OCI-LY7 (cell line): ENCODE measurements around the gene LFNG.

Source experiments
- EZH2phosphoT487 ChIP-seq: fragments of 200-600 bp; sonication (generic); IDR thresholded peaks from 2 replicates; pipeline ENCODE4 v1.6.1; 2018; ENCODE audit warnings: low read depth, borderline replicate concordance, mild to moderate bottlenecking, mixed run types, antibody characterized with exemption, low read length, moderate library complexity, mixed read lengths
- TF ChIP-seq, protein P1 (sequence below): fragments of 200-600 bp; sonication (generic); conservative IDR thresholded peaks from 2 replicates; pipeline ENCODE4 v1.5.1; 2014; ENCODE audit warnings: mild to moderate bottlenecking, antibody characterized with exemption, low read length, moderate library complexity, mixed read lengths

DNA sequence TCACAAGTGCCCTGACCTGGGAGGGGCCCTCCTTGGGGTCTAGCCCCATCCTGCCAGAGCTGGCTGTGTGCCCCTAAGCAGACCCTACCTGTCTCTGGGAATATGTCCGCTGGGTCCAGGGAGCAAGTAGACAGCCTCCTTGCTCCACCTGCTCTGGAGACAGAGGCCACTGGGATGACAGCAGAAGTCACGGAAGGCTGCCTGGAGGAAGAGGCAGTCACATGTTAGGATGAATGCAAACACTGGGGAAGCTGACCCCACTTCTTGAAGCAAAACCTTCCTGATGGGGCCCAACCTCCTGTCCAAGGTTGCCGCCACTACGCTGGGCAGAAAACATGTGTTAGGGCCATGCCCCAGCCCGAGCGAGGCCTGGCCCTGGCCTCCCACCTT, 11.7 kb upstream of the LFNG start:
- TF ChIP-seq, protein P1, sequence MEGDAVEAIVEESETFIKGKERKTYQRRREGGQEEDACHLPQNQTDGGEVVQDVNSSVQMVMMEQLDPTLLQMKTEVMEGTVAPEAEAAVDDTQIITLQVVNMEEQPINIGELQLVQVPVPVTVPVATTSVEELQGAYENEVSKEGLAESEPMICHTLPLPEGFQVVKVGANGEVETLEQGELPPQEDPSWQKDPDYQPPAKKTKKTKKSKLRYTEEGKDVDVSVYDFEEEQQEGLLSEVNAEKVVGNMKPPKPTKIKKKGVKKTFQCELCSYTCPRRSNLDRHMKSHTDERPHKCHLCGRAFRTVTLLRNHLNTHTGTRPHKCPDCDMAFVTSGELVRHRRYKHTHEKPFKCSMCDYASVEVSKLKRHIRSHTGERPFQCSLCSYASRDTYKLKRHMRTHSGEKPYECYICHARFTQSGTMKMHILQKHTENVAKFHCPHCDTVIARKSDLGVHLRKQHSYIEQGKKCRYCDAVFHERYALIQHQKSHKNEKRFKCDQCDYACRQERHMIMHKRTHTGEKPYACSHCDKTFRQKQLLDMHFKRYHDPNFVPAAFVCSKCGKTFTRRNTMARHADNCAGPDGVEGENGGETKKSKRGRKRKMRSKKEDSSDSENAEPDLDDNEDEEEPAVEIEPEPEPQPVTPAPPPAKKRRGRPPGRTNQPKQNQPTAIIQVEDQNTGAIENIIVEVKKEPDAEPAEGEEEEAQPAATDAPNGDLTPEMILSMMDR = no peak
- no peak for TF ChIP-seq EZH2phosphoT487
